Measurements from ENCODE around the gene ZIC4.
A peak's percentile ranks its signal among the peaks of the same experiment; 100 is the strongest.

The ZIC4 gene

DNA sequence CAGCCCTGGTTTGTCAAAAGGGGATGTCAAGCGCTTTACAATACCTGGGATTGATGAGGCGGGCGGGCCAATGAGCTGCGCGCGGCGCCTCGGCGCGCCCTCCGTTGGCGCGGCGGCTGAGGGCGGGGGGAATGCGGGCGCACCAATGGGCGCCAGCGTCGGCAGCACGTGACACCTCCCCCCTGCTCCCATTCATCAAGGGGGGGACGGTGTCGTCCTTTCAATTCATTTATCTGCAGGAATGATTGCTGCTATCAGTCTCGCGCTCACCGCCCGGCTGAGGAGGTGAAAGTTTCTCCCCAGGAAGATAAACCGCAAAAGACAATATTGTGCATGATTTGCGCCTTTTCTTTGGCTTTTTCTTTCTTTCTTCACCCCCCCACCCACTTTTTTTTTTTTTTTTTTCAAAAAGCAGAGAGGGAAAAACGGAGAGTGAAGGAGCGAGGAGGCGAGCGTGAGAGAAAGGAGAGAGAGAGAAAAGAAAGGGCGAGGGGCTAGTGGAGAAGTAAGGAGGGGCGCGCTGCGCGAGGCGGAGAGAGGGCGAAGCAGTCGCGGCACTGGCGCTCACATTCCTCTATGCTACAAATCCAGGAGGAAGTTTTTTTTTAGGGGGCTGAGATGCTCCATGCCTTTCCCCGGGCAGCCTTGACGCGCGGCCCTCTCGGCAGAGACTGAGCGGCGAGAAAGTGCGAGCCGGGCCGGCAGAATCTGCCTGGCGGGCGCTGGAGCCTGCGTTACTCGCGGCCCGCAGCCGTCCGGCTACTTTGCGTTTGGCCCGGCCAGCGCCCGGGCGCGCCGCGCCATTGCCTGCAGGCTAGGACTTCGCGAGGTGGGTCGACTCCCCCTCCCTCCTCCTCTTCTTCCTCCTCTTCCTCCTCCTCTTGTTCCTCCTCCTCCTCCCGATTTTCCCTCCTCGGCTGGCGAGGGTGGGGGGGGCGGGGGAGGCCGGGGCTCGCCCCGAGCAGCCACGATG, 3.1 kb upstream of the ZIC4 start, which contains the start of gene ZIC1:
ZIC1 (plus strand) TSS at position 223 of the 973 bp plus-strand sequence; CDS start at position 971, 748 bp downstream.
- peak; percentile 89 for ATAC-seq
- TF ChIP-seq ZNF8 (CRISPR knock-in tag; IDR thresholded peaks at IDR 0.05) (no peak), PATZ1 (CRISPR knock-in tag; IDR thresholded peaks at IDR 0.05; ENCODE audit: borderline replicate concordance) (peak; percentile 89; the same call in 1 of the 2 replicates), ARNTL (CRISPR knock-in tag; IDR thresholded peaks at IDR 0.05; ENCODE audit: borderline replicate concordance, low read depth) (no peak)

DNA sequence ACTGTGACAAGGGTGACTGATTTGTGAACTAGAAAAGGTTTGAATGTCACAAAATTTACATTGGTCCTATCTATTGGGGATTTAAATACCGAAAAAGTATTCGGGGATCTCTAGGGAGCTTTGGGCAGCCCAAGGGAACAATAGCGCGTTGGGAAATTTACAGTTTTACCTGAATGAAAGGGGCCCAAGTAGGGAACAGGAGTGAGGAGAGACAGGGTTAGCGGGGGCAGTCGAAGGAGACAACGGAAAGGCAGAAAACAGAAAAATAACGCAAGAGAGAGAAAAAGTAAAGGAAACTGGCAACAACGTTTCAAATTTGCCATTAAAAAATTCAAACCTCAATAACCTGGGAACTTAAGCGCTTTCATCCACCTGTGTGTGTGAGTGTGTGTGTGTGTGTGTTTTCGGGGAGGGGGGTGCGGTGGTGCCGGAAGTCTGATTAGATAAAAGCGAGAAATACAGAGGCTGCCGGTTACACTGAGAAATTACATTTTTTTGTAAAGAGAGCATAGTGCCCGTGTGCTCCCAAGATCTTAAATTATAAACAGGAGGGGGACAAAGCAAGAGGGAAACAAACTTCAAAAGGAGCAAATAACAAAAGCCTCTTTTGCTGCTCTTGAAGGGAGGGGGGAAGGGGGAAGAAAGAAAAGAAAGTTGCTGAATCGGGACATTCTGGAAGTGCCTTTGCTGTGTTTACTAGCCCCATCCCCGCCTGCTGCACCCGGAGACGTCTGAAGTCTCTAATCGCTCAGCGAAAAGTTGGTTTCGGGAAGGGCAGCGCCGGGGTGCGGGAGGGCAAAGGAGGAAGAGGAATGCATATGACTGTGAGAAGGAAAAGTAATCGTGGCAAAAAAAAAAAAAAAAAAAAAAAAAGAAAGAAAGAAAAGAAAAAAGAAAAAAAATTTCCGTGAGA, 2.1 kb upstream of the ZIC4 start:
- no peak for TF ChIP-seq ZNF8 (CRISPR knock-in tag; IDR thresholded peaks at IDR 0.05)
- TF ChIP-seq ZFP30 (CRISPR knock-in tag; IDR thresholded peaks at IDR 0.05), result no peak
- no peak for TF ChIP-seq RARB (CRISPR knock-in tag; IDR thresholded peaks at IDR 0.05)
- no peak for TF ChIP-seq PPARA (CRISPR knock-in tag; IDR thresholded peaks at IDR 0.05; ENCODE audit: borderline replicate concordance)
- TF ChIP-seq CREB5 (CRISPR knock-in tag; IDR thresholded peaks at IDR 0.05; ENCODE audit: low read depth), result no peak
- no peak for TF ChIP-seq ESRRG (CRISPR knock-in tag; IDR thresholded peaks at IDR 0.05)
- TF ChIP-seq POU6F1 (CRISPR knock-in tag; IDR thresholded peaks at IDR 0.05; ENCODE audit: borderline replicate concordance, low read depth), result no peak
- no peak for TF ChIP-seq PATZ1 (CRISPR knock-in tag; IDR thresholded peaks at IDR 0.05; ENCODE audit: borderline replicate concordance)
- no peak for TF ChIP-seq TCF4 (CRISPR knock-in tag; IDR thresholded peaks at IDR 0.05; ENCODE audit: borderline replicate concordance)
- no peak for TF ChIP-seq GLIS3 (CRISPR knock-in tag; IDR thresholded peaks at IDR 0.05)
- TF ChIP-seq, protein P1, sequence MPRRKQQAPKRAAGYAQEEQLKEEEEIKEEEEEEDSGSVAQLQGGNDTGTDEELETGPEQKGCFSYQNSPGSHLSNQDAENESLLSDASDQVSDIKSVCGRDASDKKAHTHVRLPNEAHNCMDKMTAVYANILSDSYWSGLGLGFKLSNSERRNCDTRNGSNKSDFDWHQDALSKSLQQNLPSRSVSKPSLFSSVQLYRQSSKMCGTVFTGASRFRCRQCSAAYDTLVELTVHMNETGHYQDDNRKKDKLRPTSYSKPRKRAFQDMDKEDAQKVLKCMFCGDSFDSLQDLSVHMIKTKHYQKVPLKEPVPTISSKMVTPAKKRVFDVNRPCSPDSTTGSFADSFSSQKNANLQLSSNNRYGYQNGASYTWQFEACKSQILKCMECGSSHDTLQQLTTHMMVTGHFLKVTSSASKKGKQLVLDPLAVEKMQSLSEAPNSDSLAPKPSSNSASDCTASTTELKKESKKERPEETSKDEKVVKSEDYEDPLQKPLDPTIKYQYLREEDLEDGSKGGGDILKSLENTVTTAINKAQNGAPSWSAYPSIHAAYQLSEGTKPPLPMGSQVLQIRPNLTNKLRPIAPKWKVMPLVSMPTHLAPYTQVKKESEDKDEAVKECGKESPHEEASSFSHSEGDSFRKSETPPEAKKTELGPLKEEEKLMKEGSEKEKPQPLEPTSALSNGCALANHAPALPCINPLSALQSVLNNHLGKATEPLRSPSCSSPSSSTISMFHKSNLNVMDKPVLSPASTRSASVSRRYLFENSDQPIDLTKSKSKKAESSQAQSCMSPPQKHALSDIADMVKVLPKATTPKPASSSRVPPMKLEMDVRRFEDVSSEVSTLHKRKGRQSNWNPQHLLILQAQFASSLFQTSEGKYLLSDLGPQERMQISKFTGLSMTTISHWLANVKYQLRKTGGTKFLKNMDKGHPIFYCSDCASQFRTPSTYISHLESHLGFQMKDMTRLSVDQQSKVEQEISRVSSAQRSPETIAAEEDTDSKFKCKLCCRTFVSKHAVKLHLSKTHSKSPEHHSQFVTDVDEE (CRISPR knock-in tag; IDR thresholded peaks at IDR 0.05), result no peak
- TF ChIP-seq ZC3H10 (CRISPR knock-in tag; IDR thresholded peaks at IDR 0.05), result no peak
- TF ChIP-seq BACH2 (CRISPR knock-in tag; IDR thresholded peaks at IDR 0.05; ENCODE audit: borderline replicate concordance), result no peak
- TF ChIP-seq ZNF70 (CRISPR knock-in tag; IDR thresholded peaks at IDR 0.05), result no peak
- ATAC-seq, result peak; percentile 28

- no peak for ATAC-seq
- TF ChIP-seq ESRRG (CRISPR knock-in tag; IDR thresholded peaks at IDR 0.05), result no peak
- no peak for TF ChIP-seq BACH2 (CRISPR knock-in tag; IDR thresholded peaks at IDR 0.05; ENCODE audit: borderline replicate concordance)
- TF ChIP-seq SNAI2 (CRISPR knock-in tag; IDR thresholded peaks at IDR 0.05), result no peak
Observed at GRCh38 chr3:147407498-147408187, 1.3 kb upstream of the ZIC4 start.
